Ovary (tissue), 9 donors: Measurements from ENCODE around the gene MAGI1. TPM values are rescaled to one million over a fixed set of nuclear protein-coding genes. Genes with fewer than 3 reads are reported as not detected.

Experiments used
- DNase-seq, 5 donors: peaks; one replicate each; pipeline ENCODE4 v3.0.0-alpha.2; 2019 to 2020
- H3K27ac ChIP-seq, 2 donors: fragments of 200-600 bp; one replicate each; pipeline versions ENCODE4 v1.5.1 to v1.8.0; 2019 to 2022
- H3K27me3 ChIP-seq: fragments of 200-600 bp; one replicate; pipeline ENCODE4 v1.8.0; 2022
- H3K36me3 ChIP-seq: fragments of 200-600 bp; sonication (generic); one replicate; pipeline ENCODE4 v1.5.1; 2019
- H3K4me1 ChIP-seq: one replicate; pipeline ENCODE4 v1.8.1; 2013; ENCODE audit warnings: mild to moderate bottlenecking, moderate library complexity; ENCODE audit not compliant: insufficient read depth
- H3K4me3 ChIP-seq: fragments of 200-600 bp; sonication (generic); one replicate; pipeline ENCODE4 v1.5.1; 2017
- H3K9me3 ChIP-seq, 2 donors: fragments of 200-600 bp in 1 of 2; sonication (generic) in 1 of 2; one replicate each; pipeline versions ENCODE4 v1.5.1 to v1.8.1; 2013 to 2019; ENCODE audit warnings: mild to moderate bottlenecking in 1 of 2, moderate library complexity in 1 of 2
- CTCF ChIP-seq, 3 donors: fragments of 450-650 bp in 2 of 3; fragments of 200-600 bp in 1 of 3; IDR thresholded peaks; one replicate each; pipeline versions ENCODE4 v1.5.1 to v1.8.0; 2016 to 2022; ENCODE audit warnings: antibody characterized with exemption in 3 of 3, mild to moderate bottlenecking in 1 of 3
- EP300 ChIP-seq: sonication (generic); formaldehyde crosslinking; IDR thresholded peaks from one replicate; pipeline ENCODE4 v1.6.1; 2017; ENCODE audit warnings: antibody characterized with exemption
- POLR2A ChIP-seq: fragments of 450-650 bp; IDR thresholded peaks from one replicate; pipeline ENCODE4 v1.6.1; 2017; ENCODE audit warnings: antibody characterized with exemption, mild to moderate bottlenecking, moderate library complexity
- WGBS, 3 donors: extraction: QIAGEN DNeasy Blood & Tissue Kit in 1 of 3; methylation state at CpG; one replicate each; pipeline versions ENCODE4 v1.1.5 to v1.1.7; 2013 to 2017; 5-methylcytosine and 5-hydroxymethylcytosine counted together
- intact Hi-C, 4 donors: fragments of 100-400 bp; cut with DNase I; formaldehyde crosslinking; loops; one replicate each; pipeline versions ENCODE4 v1.11.0 to v1.15.1; 2022 to 2023
- polyA plus RNA-seq, 2 donors: library from polyadenylated mRNA; stranded (reverse); fragments of 200-250 nt in 1 of 2; fragments of 350-450 nt in 1 of 2; fragmentation: Illumina TruSeq in 1 of 2; extraction: RNeasy Lipid Tissue Mini Kit (QIAGEN cat#74804) in 1 of 2; gene quantifications; one replicate each; pipeline ENCODE4 v1.2.3, GENCODE V29; 2013 to 2014
- total RNA-seq, 7 donors: library from RNA; depleted of rRNA in 2 of 7; stranded (reverse); fragments of >200 nt in 2 of 7; fragmentation: NEBNext Ultra II Directional in 3 of 7; extraction: Animal tissue kit (Norgen Biotek cat#: 25700) in 3 of 7; gene quantifications; one replicate each; pipeline versions ENCODE4 v1.1.0 to v1.2.4, GENCODE V29; 2016 to 2023
- donor health status: DM: no; HTN: no; CAD: no; lungs with moderate emphysema.
- donor health status: DM: no; HTN: no; CAD: no.
- donor health status: Bipolar disorder and iron deficiency.
- donor health status: DM: yes; HTN: yes; CAD: no.
- donor health status: DM: no; HTN: no; CAD: no.
- donor health status: DM: yes; HTN: yes; CAD: no.

Gene MAGI1
- total and polyA plus RNA-seq, 9 donors, result 5.5 to 35.7 (median 8.7) TPM

- Histone ChIP-seq H3K9me3 (no peaks in the 10 kb centered on the region), H3K36me3 (no peaks in the 10 kb centered on the region), H3K27me3 (no peaks in the 10 kb centered on the region), H3K27ac (no peak overlapping the region), H3K4me3 (no peak overlapping the region), H3K4me1 (peaks cover 9% of the 10 kb centered on the region)
- TF ChIP-seq EP300 (no peak), POLR2A (no peak), CTCF (IDR thresholded peaks at IDR 0.05) (no peak)
- 87 to 95% (median 92%) methylated on average over 3 of the region's 3 CpGs for WGBS, 3 donors
- DNase-seq, result no peak
- intact Hi-C loops, result no loop called here
Observed at GRCh38 chr3:65413891-65414290, 624.8 kb downstream of the MAGI1 start.

- no peak overlapping the region for H3K4me3 ChIP-seq
- intact Hi-C loops, result no loop called here
- DNase-seq, result no peak
- 63 to 71% (median 67%) methylated on average over 2 of the region's 2 CpGs for WGBS, 3 donors
- no peaks in the 10 kb centered on the region for H3K9me3 ChIP-seq
- H3K36me3 ChIP-seq, result no peaks in the 10 kb centered on the region
- TF ChIP-seq CTCF (IDR thresholded peaks at IDR 0.05) (no peak), POLR2A (no peak), EP300 (no peak)
- H3K27ac ChIP-seq, result no peak overlapping the region
- peaks cover 12% of the 10 kb centered on the region for H3K4me1 ChIP-seq
- H3K27me3 ChIP-seq, result no peaks in the 10 kb centered on the region
Observed at GRCh38 chr3:65412588-65412987, 626.1 kb downstream of the MAGI1 start.

GRCh38 chr3:65411367-65411766 is 627.4 kb downstream of the MAGI1 start:
- no peaks in the 10 kb centered on the region for H3K9me3 ChIP-seq
- intact Hi-C loops, result no loop called here
- H3K4me1 ChIP-seq, result peaks cover 12% of the 10 kb centered on the region
- 12 to 29% (median 22%) methylated on average over 3 of the region's 3 CpGs for WGBS, 3 donors
- no peak overlapping the region for H3K4me3 ChIP-seq
- no peaks in the 10 kb centered on the region for H3K36me3 ChIP-seq
- DNase-seq, result no peak
- TF ChIP-seq POLR2A (no peak), EP300 (no peak), CTCF (IDR thresholded peaks at IDR 0.05) (no peak)
- no peak overlapping the region for H3K27ac ChIP-seq
- no peaks in the 10 kb centered on the region for H3K27me3 ChIP-seq

GRCh38 chr3:65409176-65409569 is 629.5 kb downstream of the MAGI1 start:
- intact Hi-C loops, result no loop called here
- Histone ChIP-seq H3K27me3 (no peaks in the 10 kb centered on the region), H3K27ac (no peak overlapping the region), H3K36me3 (no peaks in the 10 kb centered on the region), H3K4me3 (no peak overlapping the region), H3K4me1 (peaks cover 13% of the 10 kb centered on the region), H3K9me3 (no peaks in the 10 kb centered on the region)
- DNase-seq, result no peak
- 9 to 11% (median 9%) methylated on average over 3 of the region's 3 CpGs for WGBS, 3 donors
- TF ChIP-seq EP300, result no peak

- H3K4me3 ChIP-seq, result no peak overlapping the region
- no peaks in the 10 kb centered on the region for H3K9me3 ChIP-seq
- 86 to 88% (median 87%) methylated on average over 6 of the region's 6 CpGs for WGBS, 3 donors
- no peaks in the 10 kb centered on the region for H3K27me3 ChIP-seq
- no peak for DNase-seq
- no peak overlapping the region for H3K27ac ChIP-seq
- TF ChIP-seq CTCF (IDR thresholded peaks at IDR 0.05) (no peak), EP300 (no peak), POLR2A (no peak)
- intact Hi-C loops, result no loop called here
- H3K4me1 ChIP-seq, result peaks cover 13% of the 10 kb centered on the region
- no peaks in the 10 kb centered on the region for H3K36me3 ChIP-seq
Observed at GRCh38 chr3:65408531-65409175, 630.1 kb downstream of the MAGI1 start.
